ENCODE data around the gene TEKT2.

TEKT2 gene

DNA sequence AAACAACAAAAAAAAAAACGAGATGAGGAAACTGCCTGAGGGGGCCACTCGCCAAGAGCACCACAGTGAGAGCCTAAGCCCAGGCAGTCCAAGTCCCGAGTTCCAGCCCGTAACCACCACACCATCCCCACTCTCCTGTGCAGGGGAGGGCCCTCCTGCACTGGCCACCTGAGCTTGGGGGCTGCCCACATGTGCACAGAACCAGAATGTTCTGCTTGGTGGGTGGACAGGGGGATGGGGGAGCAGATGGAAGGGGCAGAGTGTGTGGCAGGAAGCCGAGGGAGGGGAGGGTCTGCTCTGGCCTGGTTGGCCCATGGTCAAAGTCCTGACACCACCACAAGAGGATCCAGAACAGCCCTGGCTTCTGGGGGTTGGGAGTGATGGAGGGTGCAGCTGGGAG, 22.4 kb downstream of the TEKT2 start:
- TF ChIP-seq POLR2A (IDR thresholded peaks at IDR 0.05; ENCODE audit: low read length) = no peak
- TF ChIP-seq GATA1 (IDR thresholded peaks at IDR 0.05; ENCODE audit: low read depth, low read length) = no peak

DNA sequence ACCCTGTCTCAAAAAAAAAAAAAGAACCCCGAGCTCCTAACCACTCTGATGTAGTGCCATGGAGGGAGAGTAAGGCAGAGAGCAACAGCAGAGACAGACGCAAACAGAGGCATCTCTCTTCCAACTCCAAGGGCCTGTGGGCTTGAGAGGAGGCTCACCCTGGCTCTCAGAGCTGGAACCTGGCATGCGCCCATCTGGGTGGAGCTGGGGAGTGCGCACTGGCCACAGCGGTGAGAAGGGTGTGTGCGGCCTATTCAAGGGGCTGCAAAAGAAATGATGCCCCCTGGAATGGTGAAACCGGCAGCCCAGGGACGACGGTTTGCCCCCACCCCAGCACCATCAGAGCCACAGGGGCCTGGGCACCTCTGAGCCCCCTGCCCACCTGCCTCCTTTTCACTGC, 23.5 kb downstream of the TEKT2 start:
- TF ChIP-seq GATA1 (IDR thresholded peaks at IDR 0.05; ENCODE audit: low read depth, low read length) (no peak), POLR2A (IDR thresholded peaks at IDR 0.05; ENCODE audit: low read length) (no peak)
- no peak for DNase-seq

More for the DNA sequence above, 22.4 kb downstream of the TEKT2 start:
- DNase-seq = no peak

DNA sequence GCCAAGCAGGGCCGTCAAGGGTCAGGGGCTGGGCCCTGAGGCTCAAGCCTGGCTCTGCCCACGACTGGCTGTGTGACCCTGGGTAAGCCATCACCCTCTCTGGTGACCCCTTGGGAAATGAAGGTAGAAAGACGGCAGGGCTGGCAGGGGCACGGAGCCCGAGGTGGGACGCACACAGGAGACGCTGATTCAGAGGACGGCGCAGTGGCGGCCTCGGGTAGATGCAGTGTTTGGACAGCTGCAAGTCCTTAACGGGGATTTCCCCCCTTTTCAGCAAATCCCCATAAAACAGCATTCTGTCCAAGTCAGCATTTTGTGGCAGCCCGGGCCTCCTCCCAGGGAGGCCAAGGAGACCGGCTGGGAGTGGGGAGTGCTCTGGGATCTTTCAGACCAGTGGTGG, 24.4 kb downstream of the TEKT2 start:
- no peak for TF ChIP-seq POLR2A (IDR thresholded peaks at IDR 0.05; ENCODE audit: low read length)
- TF ChIP-seq GATA1 (IDR thresholded peaks at IDR 0.05; ENCODE audit: low read depth, low read length) = no peak

DNA sequence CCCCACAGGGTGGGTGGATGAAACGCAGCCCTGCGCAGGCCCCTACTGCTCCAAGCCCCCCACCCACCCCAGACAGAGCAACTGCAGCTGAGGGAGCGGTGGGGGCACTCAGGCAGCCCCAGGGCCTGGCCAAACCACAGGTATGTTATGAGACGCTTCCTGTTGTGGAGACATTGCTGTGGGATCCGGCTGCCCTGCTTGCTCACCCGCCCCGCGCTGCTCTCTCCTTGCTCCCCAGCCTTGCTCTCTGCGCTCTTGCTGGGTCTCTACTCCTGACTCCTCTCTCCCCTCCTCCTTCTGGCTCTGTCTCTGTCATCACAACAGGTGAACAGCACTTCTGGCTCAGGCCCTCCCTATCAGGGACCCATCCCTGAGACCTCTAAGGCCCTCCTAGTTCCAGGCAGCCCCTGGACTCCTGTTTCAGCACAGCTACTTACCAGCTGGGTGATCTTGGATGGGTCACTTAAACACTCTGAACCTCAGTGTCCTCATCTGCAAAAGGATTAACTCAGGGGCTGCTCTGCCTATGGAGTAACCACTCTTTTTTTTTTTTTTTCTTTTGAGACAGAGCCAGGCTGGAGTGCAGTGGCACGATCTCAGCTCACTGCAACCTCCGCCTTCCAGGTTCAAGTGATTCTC, 25.3 kb downstream of the TEKT2 start:
- DNase-seq = no peak

More for the DNA sequence above, 24.4 kb downstream of the TEKT2 start:
- DNase-seq = no peak

DNA sequence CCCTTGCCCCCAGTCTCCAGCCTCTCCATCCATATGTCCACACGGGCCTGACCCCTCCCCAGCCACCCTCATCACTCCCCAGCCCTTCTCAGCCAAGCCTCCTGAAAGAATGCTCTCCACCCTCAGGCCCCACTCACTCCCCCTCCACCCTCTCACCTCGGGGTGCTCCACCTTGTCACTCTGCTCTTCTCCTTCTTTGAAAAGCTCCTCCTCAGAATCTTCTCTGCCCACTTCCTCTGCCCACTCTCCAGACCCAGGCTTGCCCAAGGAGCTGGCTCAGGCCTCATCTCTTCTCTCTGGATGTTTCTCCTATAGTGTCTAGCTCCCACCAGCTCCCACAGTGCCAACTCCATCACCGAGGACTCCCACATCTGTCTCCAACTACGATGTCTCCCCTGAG, 27.3 kb downstream of the TEKT2 start:
- DNase-seq = no peak
- TF ChIP-seq POLR2A (IDR thresholded peaks at IDR 0.05; ENCODE audit: low read length) (no peak), GATA1 (IDR thresholded peaks at IDR 0.05; ENCODE audit: low read depth, low read length) (no peak)

More for the DNA sequence above, 25.3 kb downstream of the TEKT2 start:
- no peak for TF ChIP-seq POLR2A (IDR thresholded peaks at IDR 0.05; ENCODE audit: low read length)
- no peak for TF ChIP-seq GATA1 (IDR thresholded peaks at IDR 0.05; ENCODE audit: low read depth, low read length)

DNA sequence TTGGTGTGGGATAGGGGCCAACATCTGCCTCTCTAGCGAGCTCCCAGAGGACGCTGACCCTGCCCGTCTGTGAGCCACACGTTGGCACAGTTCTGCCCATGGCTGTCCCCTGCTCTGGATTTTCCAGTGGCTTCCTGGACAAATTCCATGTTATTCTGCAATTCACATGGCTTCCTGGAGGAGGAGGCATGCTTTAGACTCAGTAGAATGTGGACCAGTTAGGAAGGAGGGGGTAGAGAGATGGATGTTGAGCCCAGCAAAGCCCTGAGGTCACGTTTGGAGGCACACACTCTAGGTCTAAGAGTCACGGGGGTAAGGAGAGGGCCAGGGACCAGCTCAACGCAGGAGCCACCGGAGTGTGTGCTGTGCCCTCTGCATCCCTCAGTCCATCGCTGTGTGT, 28.9 kb downstream of the TEKT2 start:
- no peak for DNase-seq
- TF ChIP-seq POLR2A (IDR thresholded peaks at IDR 0.05; ENCODE audit: low read length) (no peak), GATA1 (IDR thresholded peaks at IDR 0.05; ENCODE audit: low read depth, low read length) (no peak)

DNA sequence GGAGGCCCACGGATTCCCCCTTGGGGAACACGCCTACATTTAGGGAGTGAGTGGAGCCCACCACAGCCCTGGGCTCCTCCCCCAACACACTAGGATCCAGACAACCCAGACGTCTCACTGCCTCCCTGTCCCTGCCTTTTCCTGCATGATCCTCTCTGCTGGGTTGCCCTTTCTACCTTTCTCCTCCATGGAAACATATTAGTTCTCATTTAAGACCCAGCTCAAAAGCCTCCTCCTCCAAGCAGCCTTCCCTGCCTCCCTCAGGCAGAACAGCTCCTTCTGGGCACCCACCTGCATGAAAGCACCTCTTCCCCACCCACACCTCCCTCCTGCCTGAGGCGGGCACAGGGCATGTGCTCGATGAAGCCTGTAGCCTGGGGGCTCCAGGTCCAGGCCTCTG, 30.5 kb downstream of the TEKT2 start:
- DNase-seq = no peak
- TF ChIP-seq POLR2A (IDR thresholded peaks at IDR 0.05; ENCODE audit: low read length) (no peak), GATA1 (IDR thresholded peaks at IDR 0.05; ENCODE audit: low read depth, low read length) (no peak)

DNA sequence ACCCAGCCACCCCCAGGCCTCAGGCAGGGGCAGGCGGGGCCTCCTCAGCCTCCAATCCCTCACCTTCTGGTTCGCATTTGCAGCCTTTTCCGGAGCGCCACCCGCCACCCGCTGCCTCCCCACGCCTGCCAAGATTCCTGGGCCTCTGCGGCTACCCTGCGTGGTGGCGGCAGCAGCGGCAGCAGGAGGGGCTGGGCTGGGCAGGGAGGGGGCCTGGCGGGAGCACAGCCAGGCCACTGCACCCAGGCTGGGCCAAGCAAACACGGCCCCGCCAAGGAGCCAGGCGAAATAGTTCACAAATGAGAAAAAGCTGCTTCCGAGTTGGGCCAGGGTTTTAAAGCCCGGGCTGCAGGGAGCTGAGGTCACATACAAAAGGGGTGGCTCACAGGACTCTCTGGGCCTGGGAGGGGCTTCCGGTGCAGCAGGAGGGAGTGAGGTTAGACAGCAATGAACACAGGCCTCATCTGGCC, 31.3 kb downstream of the TEKT2 start:
- DNase-seq = no peak
- TF ChIP-seq GATA1 (IDR thresholded peaks at IDR 0.05; ENCODE audit: low read depth, low read length) (no peak), POLR2A (IDR thresholded peaks at IDR 0.05; ENCODE audit: low read length) (no peak)

DNA sequence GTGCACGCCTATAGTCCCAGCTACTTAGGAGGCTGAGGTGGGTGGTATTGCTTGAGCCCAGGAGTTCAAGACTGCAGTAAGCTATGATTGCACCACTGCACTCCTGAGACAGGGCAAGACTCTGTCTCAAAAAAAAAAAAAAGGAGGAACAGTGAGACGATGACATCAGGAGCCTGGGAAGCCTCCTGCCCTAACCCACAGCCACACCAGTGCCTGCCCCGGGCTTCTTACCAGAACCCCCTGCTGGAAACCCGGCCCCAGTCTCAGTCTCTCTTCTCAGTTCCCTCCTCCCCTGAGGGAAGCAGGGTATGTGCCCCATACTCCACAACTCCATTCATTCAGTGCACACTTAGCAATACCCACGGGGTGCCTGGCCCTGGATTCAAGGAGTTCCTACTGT, 32.0 kb downstream of the TEKT2 start:
- DNase-seq = no peak
- TF ChIP-seq POLR2A (IDR thresholded peaks at IDR 0.05; ENCODE audit: low read length) (no peak), GATA1 (IDR thresholded peaks at IDR 0.05; ENCODE audit: low read depth, low read length) (no peak)

DNA sequence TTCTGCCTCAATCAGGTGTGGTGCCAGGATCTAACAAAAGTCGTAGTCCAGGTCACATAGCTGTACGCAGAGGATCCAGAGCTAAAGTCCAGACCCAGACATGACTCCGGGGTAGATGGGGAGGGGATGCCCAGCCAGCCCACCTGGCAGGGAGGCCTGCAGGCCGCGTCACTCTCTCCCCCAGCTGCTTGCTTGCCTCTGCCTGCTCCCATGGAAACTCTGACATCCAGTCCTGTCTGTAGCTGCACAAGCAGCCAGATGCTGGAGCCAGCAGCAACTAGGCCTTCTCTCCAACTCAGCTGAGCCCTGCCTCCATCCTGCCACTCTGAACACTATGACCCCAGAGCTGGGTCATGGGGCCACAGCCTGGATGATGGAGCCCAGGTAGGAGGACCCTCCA, 33.0 kb downstream of the TEKT2 start:
- no peak for TF ChIP-seq POLR2A (IDR thresholded peaks at IDR 0.05; ENCODE audit: low read length)
- no peak for TF ChIP-seq GATA1 (IDR thresholded peaks at IDR 0.05; ENCODE audit: low read depth, low read length)
- no peak for DNase-seq

DNA sequence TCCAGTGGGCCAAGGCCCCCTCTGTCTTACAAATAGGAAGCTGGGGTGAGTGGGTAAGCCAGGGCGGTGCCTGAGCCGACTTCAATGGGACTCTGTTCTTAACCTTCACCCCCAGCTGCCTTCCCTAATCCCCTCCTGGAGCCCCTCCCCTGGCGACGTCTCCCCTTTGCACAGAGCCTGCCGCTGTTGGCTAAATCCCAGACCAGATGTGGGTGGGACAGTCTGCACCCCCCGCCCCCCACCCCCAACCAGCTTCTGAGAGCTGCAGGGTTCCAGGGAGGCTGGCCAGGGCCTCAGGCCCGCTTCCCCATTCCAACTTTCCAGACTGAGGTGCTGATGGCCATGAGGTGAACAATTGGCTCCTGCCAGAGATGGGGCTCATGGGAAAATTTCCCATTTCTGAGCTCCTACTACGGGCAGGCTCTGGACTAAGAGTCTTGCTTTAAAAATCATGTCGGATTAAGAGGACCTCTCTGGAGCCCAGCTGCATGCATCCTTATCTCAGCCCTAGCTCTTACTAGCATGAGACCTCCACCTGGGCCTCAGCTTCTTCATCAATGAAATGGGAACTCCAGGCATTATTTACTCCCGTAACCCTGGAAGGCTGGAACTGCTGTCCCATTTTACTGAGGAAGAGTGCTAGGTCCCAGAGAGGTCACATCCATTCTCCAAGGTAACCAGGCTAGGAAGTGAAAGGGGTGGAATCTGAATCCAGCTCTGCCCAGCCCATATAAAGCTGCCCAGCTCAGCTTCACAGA, 34.7 kb downstream of the TEKT2 start:
- DNase-seq = no peak
- no peak for TF ChIP-seq GATA1 (IDR thresholded peaks at IDR 0.05; ENCODE audit: low read depth, low read length)
- TF ChIP-seq POLR2A (IDR thresholded peaks at IDR 0.05; ENCODE audit: low read length) = no peak

DNA sequence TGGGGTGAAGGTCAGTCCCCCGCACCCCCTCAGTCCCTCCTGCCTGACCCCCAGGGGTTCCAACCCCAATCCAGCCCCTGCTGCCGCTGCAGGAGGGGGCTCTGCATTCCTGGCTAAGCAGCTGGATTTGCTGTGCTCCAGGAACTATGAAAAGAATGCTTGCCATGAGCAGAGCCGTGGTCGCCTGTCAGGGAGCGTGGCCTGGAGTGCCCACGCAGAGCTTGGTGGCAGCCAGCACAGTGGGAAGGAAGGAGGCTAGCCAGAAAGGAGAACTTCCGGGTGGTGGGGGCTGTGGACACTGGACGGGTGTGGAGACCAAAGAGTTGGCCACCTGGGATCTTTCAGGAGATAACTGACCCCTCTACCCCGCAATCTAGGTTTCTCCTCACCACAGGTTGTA, 35.6 kb downstream of the TEKT2 start:
- TF ChIP-seq POLR2A (IDR thresholded peaks at IDR 0.05; ENCODE audit: low read length) (no peak), GATA1 (IDR thresholded peaks at IDR 0.05; ENCODE audit: low read depth, low read length) (no peak)
- DNase-seq = no peak

DNA sequence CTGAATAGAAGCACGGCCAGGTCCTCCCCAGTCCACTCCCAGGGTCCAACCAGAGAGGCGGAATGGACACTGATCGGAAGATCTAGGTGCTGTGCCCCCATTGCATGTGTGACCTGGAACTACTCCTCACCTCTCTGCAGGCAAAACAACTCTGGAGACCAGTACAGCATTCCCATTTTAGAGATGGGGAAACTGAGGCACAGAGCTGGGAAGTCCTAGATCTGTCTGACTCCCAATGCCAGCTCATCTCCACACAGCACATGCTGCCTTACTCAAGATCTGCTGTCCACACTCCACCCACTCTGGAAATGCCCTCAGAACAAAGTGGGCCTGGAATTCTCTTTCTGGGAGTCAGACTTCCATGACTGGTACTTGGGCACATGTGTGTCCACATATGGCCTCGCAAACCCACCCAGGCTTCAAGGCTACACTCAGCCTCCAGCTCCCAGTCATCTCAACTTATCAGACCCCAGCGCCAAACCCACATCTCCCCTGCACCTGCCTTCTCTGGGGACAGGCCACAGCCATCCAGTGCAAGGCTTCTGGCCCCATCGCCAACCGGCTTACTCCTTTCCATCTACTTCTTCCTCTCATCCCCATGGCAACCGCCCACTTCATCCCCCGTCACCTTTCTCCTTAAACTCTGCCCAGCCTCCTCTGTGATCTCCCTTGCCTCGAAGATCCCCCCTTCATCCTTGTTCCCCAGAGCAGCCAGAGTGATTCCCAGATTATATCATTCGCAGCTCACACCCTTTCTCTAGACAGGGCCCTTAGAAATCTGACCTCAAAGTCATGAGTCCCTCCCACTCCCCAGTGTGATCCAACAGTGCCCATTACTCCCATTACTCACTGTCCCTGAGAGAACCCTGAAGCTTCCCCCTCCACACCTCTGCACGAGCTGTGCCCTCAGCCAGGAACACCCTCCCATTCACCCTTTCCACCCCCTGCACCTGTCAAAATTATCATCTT, 38.5 kb downstream of the TEKT2 start:
- TF ChIP-seq GATA1 (IDR thresholded peaks at IDR 0.05; ENCODE audit: low read depth, low read length) (no peak), POLR2A (IDR thresholded peaks at IDR 0.05; ENCODE audit: low read length) (no peak)
- DNase-seq = no peak

DNA sequence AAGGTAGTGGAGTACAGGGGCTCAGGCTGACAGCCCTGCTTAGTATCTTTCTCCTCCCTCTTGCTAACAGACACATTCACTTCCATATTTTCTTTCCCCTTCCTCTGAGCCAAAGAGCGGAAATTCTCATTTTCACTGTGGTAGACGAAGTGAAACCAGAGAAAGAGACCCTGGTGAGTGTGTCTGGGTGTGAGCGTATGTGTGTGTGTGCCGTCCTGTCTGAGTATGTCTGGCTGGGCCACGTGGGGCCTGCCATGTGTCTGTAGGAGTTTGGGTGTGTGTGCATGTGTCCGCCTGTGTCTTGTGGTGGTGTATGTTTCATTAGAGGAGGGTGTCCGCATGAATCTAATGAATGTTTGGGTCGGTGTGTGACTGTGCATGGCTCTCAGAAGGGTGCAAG, 39.5 kb downstream of the TEKT2 start:
- no peak for TF ChIP-seq POLR2A (IDR thresholded peaks at IDR 0.05; ENCODE audit: low read length)
- no peak for TF ChIP-seq GATA1 (IDR thresholded peaks at IDR 0.05; ENCODE audit: low read depth, low read length)
- no peak for DNase-seq

Data from erythroblast (primary cell).